ENCODE measurements around the gene MED9.

Gene MED9

GRCh38 chr17:17518014-17518413 is 41.2 kb downstream of the MED9 start:
- no peak for DNase-seq (ENCODE audit: low read depth)
- no peak for TF ChIP-seq CTCF (IDR thresholded peaks at IDR 0.05; ENCODE audit: insufficient read depth, low read depth, low read length, missing control alignments)
- no peak overlapping the region for H3K4me3 ChIP-seq (ENCODE audit: low read length)

- no peak for TF ChIP-seq CTCF (IDR thresholded peaks at IDR 0.05; ENCODE audit: insufficient read depth, low read depth, low read length, missing control alignments)
- no peak for DNase-seq (ENCODE audit: low read depth)
- no peak overlapping the region for H3K4me3 ChIP-seq (ENCODE audit: low read length)
These were observed 42.2 kb downstream of the MED9 start for GRCh38 chr17:17518951-17519350.

- H3K4me3 ChIP-seq (ENCODE audit: low read length): no peak overlapping the region
- no peak for DNase-seq (ENCODE audit: low read depth)
- TF ChIP-seq CTCF (IDR thresholded peaks at IDR 0.05; ENCODE audit: insufficient read depth, low read depth, low read length, missing control alignments): no peak
These were observed 43.1 kb downstream of the MED9 start for GRCh38 chr17:17519886-17520285.

GRCh38 chr17:17520599-17521232 is 43.9 kb downstream of the MED9 start:
- no peak overlapping the region for H3K4me3 ChIP-seq (ENCODE audit: low read length)
- no peak for TF ChIP-seq CTCF (IDR thresholded peaks at IDR 0.05; ENCODE audit: insufficient read depth, low read depth, low read length, missing control alignments)
- DNase-seq (ENCODE audit: low read depth): no peak

GRCh38 chr17:17523001-17523730 is 46.4 kb downstream of the MED9 start:
- no peak for TF ChIP-seq CTCF (IDR thresholded peaks at IDR 0.05; ENCODE audit: insufficient read depth, low read depth, low read length, missing control alignments)
- no peak for DNase-seq (ENCODE audit: low read depth)
- H3K4me3 ChIP-seq (ENCODE audit: low read length): no peak overlapping the region

- H3K4me3 ChIP-seq (ENCODE audit: low read length): no peak overlapping the region
- DNase-seq (ENCODE audit: low read depth): no peak
- TF ChIP-seq CTCF (IDR thresholded peaks at IDR 0.05; ENCODE audit: insufficient read depth, low read depth, low read length, missing control alignments): no peak
These were observed 47.1 kb downstream of the MED9 start for GRCh38 chr17:17523731-17524490.

All from epithelial cell of esophagus (primary cell).